H4 (cell line): Measurements from ENCODE around the gene SPOCK1. TPM values are rescaled to one million over a fixed set of nuclear protein-coding genes. Genes with fewer than 3 reads are reported as not detected.

ENCODE experiments used
- DNase-seq: peaks from one replicate; pipeline ENCODE4 v3.0.0-alpha.2; 2015; ENCODE audit warnings: low spot score
- total RNA-seq: library from RNA; depleted of rRNA; stranded (reverse); fragments of >200 nt; shearing (Covaris generic); gene quantifications from 2 replicates; pipeline ENCODE4 v1.2.3, GENCODE V29; 2014

SPOCK1 gene
- total RNA-seq, 1 experiment from 2014 or later, result 9.0 TPM

DNA sequence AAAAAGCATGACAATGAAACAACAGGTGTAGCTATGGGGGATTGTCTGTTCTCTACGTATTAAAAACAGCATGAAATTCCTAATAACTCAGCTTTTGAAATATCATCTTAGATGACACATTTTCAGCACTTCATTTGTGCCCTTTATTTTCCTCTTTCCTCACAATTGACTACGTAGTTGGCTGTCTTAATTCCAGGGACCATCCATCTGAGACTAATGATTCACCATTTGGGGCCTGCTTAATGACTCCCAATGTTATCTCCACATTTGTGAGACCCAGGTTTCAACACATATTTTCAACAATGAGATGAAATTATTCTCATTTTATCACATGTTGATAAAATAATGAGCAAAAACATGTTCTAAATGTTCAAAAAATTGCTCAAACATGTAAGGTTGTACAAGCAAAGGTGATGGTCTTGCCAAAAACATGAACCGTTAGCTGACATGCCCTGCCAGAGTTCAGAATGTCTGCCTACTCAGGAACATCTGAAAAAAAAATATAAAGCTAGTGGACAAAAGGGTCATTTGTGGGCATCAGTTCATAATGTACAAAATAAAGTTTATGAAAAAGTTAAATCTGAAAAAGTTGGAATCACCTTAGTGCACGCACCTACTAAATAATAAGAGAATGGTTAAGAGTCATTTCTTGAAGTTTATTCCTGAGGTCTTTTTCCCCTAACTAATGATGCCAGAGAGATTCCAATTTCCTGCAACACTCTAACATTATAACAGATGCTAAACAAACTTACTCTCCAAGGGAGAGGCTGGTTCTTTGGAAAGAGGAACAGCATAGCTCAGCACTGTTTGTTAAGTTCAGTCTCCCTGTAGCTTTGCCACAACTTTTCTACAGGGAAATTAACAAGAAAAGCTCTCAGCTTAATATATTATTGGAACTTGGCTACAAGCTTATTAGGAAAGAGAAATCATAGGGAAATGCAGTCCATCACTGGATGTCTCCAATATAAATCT is 275.5 kb downstream of the SPOCK1 start:
- DNase-seq, result no peak

DNA sequence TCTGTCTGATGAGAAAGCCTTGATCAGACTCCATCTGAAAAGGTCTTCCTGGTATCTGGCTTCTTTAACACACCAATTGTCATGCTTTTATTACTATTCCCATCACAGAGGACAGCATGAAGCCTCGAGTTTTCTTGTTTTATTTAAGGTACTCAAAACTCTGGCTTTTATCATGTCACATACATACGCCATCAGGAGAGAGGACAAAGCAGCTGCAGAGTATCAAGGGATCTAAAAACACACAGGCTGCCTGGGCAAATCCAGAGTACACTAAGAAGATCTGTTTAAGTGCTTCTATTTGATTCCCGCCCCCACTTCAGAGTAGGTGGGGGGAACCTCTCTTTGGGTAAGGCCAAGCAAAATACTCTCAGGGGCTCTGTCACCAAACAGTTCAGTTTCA is 277.2 kb downstream of the SPOCK1 start:
- DNase-seq, result no peak

DNA sequence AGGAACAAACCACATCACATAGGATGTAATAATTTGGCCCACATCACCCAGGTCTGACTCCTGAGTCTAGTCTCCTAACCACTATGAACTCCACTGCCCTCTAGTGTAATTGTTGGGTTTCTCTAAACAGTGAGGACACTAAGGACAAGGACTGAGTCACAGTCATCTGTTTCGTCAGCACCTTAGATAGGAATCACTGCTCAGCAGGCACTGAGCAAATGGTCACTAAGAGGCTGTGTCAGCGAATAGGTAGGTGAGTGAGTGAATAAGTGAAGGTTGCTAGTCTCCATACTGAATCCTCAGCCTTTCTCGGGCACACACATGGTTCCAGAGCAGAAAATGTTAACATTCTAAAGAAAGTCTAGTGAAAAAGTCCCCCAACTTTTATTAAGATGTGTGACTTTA is 278.6 kb downstream of the SPOCK1 start:
- DNase-seq, result peak; percentile 95

DNA sequence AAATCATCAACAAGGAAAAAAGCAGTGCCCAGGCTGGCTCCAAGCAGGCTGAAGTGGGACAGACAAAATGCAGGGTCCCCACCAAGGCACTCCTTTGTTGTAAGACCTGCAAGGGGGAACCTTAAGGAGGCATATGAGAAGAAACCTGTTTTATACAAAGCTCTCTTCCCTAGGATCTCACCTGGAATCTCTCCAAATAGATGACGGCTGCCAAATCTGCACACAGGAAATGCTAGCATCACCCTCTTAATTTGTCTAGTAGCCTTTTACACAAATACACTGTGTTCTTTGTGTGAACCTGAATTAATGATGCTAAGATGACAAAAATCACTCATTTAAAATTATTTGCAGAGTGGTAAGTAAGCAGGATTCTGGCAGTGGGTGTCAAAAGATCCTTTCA is 280.2 kb downstream of the SPOCK1 start:
- DNase-seq, result no peak

DNA sequence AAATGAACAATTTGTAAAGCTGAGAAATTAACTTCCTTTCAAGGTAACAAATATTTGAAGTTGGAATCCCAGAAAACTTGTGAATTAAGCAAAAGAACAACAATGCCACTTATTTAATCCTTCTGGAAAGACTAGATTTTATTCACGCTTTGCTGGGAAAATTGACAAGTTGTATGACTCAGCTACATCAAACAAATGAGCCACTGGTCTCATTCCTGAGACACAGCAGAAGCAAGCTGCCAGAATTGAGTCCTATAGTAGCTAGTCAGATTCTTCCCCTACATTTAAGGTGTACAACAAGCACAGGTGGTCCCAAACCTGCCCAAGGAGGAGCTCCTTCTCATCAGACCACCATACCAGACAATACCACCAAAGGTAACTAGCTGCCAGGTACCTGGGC is 280.7 kb downstream of the SPOCK1 start:
- peak; percentile 56 for DNase-seq

DNA sequence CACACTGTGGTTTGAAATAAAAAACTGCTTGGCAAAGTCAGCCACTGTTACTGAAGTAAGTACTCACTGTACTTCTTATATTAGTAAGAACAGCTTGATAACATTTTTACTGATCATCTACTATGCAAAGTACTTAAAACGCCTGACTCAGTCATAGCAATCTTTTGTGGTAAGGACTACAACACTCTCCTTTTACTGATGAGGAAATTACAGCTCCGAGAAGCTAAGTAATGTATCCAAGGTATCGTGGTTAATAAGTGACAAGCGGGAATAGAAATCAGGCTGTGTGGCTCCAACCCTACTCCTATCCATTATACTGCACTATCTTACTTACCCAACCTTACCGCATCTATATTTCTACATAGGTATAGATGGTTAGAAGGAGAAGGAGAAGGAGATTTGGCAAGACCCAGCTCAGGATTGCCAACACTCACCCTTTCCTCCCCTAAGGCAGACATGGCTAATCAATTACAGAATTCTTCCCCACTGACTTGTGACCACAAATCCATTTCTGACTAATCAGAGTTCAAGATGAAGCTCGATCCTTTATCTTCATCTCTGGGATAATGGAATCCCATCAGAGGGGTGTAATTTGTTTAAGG is 281.4 kb downstream of the SPOCK1 start:
- DNase-seq, result no peak

DNA sequence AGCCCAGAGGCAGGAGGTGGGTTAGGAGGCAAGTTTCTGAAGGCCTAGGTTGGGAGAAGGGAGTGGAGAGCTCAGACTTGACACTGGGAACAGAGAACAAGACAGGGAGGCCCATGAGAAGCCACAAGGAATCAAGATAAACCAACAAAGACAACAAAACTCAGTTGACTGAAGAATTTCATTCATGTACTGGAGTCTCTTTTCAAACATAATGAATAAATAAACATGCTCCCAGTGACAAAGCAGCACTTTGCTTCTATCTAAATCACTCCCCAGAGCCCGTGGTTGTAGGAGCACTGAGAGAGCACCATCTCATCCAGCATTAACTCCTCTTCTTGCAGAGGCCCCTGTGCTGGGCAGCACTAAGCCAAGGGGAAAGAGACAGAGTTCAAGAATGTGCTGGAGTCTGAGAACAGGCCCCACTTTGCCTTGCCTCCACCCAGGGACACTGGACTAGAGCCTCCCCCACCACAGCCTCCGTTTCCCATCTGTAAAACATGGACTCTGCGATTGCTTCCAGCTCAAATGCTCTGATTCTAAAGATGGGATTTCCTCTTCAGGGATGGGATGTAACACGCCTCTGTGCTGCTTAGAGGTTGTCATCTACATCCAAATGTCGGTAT is 282.0 kb downstream of the SPOCK1 start:
- no peak for DNase-seq

DNA sequence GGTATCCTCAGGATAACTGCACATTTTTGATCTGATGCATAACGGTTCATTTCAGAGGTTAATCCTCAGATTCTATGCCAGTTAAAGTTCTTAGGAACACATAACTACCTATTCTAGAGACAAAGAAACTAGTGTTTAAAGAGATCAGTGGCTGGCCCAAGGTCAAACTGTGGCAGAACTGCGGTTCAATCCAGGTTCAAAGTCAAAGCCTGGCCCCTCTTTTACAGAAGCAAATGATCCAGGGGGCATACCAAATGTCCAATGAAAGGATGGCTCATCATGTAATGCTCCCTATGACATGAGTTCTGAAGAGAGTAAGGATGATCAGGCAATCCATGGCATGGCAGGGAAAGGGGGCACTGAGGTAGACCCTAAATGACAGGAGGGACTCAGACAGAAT is 283.3 kb downstream of the SPOCK1 start:
- DNase-seq, result no peak

DNA sequence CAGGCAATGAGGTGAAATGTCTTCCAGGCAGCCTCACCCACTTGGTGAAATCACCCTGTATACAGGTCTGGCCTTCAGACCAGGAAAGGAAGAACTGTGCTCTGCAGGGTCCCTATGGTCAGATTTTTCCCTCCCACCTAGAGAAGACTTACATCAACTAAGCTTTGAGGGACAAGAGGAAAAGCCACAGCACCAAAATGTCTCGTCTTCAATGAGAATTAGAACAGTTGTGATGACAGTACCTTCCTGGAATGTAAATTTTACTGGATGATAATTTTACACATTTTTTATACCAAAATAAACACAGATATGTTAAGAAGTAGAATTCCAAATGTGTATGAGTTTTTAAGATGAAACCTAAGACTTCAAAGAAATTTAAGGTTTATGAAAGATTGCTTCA is 283.9 kb downstream of the SPOCK1 start:
- DNase-seq, result no peak

DNA sequence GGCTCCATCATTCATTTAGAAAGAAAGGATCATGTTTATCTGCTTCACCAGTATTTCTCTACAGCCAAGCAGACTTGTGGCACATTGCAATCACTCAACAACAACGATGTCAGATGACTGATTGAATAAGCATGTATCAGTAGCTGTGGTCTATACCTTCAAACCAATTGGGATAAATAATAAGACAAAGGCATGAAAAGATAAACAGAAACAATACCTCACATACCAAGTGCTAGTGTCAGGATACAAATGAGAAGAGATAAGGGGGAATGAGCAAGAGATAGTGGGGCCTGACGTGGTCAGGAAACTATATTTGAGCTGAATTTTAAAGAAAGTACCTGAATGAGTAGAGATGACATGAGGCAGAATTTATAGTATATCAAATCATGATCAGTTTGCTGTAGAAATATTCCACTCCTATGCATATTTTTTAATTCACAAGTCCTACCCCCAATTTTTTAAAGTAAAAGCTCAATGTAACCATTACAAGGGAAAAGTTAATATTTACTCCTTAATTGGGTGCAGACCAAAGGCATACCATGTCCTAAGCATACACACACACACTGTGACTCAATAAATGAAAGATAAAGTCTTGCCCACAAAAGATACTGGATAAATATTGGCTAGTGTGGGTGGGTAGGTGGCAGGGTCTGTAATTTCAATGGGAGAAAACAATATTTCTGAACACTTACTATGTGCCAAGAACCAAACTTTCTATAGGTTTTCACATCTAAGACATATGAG is 284.5 kb downstream of the SPOCK1 start:
- no peak for DNase-seq

DNA sequence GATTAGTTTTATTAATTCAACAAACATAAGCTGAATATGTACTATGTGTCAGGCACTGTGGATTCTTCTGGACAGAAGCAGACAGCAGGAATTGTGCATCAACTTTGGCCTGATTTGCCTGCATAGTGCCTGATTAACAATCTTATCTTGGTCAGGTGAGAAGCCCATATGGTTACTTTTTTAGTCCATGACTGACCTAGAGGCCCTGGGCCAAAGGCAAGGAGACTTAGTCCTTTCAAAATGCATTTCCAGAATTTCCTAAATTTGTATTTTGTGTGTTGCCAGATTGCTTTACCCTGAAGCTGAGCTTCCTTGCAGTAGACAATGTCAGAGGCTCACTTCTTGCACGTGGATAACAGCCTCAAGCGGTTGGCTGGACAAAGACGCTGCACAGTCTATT is 286.7 kb downstream of the SPOCK1 start:
- no peak for DNase-seq

DNA sequence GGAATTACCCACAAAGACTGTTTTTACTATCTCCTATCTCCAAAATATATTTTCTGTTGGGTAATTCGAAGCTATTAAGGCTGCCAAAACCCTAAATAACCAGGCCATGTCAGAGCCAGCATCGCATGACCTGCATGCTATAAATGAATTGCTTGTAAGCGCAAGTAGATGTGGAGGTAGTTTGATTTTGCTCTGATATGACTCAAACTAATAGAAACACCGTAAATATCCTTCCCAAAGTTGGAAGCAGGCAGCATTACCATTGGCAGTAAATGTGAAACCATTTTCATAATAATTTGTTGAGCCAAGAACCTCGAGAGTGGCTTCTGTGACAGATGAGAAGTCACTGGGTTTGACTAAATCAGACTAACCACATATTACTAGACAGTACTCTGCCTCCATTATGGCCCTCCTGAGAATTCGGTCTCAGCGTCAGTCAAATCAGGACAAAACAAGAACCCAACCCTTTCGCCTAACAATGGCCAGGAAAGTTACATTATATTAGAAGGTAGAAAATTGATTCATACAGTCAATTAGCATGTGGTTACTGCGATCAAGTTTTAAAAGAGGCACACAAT is 289.8 kb downstream of the SPOCK1 start:
- no peak for DNase-seq

DNA sequence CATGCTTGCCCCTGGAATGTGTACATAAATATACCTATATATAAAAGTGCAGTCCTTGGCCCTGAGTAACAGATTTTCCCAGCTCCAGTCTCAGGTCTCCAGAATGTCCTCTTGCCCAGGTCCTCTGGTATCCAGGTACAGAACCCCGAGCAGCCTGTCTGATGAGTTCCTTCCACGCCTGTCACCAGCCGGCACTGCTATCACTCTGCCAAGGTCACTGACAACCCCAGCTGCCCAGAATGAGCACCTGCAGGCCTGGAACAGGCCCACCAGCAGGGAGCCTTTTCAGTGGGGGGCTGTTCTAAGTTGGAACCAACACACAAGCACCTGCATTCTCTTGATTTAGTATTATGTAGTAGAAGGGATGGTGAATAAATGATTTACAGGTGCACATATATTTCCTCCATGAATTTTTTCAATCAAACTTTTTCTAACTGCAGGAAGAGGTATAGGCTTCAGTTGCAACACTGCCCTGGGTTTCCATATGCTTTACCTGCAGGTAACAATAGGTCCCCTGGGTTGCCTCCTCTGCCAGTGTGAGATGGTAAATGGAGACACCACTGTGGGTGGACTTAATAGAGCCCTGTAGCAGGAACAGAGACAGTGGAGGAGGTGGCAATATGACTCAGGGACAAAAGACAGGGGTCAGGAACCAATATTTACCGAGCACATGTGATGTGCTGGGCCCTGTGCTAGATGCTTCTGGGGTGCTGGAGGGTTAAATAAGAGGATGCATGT is 291.9 kb downstream of the SPOCK1 start:
- no peak for DNase-seq

DNA sequence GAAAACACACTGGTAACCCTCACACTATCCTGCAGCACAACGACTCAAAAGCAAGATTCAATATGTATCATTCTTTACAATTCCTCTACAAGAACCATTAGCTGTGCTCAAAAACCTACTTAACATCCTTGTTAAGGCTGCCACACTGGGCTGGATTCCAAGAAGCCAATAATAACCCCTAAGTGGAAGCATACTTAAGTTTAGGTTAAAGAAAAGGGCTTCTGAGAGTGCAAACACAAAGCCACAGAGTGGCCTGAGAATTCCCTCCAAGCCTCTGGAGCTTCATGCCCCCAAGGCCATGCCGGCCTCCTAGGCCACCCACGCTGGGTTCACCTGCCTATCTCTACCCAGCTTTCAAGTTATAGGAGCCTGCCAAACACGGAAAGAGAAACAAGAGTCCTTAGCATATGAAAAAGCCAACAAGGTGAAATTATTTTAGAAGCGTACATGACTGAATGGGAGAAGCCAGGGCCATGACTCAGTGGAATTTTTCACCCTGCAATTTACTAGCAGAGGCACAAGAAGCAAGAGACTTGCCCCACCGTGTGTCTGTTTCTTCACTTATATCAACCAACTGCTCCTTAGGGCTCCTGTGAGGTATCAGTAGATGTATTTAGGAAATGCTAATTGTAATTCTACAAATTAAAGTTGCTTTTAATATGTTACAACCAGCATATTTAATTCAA is 293.0 kb downstream of the SPOCK1 start:
- DNase-seq, result peak; percentile 73

DNA sequence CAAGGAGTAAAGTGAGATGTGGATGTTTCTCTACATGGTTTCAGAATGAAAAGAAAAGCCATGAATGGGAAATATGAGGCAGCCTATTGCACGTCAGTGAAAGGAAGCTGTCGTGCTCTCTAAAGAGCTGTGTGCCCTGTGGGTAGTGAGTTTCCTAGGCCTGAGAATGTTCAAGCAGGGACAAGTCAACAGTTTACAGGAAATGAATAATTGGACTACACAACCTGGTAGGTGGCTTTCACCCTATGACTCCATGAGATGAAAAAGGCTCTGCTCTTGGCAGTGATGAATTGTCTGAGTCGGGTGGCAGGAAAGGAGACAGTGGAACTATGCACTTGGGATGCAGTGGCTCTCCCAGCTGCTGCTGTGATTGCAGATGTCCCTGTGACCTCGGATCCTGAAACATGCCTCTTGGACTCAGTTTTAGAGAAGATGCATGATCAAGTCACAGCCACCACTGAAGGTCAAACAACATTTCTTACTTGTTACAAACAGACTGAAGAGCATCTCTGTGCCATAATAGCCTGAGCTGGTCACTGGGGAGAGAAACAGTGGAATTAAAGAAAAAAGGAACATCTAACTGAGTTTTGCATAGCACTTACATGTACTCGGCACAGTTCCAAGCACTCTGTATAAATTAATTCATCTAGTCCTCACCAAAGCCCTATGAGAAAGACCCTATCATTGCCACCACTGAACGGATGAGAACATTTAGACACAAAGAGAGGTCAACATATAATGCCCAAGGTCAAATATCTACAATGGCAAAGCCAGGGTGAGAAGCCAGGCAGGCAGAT is 293.7 kb downstream of the SPOCK1 start:
- no peak for DNase-seq

DNA sequence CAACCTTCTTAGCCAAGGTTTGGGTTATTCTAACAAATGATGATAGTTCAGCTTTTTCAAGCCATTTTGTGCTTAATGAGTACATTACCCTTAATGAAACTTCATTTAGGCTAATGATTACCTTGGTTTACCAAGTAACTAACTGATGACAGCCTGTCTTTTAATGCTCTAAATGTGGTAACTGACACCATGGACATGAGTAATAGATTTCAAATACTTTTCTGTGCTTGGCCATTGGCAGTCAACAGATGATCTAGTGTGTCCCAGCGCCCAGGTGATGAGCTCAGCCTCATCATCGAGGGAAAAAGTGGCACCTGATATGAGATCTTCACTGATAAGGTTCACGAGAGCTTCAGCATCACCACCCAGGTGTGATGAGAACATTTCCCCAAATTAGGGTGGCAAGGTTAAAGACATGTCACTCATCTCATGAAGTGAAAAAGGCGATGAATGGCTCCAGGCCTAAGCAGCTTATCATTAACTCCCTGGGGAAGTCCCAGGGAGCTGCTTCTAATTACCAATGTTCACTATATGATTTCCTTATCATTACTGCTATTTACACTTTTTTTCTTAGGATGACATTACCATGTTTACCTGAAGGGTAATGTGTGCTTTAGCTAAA is 296.0 kb downstream of the SPOCK1 start:
- DNase-seq, result no peak

DNA sequence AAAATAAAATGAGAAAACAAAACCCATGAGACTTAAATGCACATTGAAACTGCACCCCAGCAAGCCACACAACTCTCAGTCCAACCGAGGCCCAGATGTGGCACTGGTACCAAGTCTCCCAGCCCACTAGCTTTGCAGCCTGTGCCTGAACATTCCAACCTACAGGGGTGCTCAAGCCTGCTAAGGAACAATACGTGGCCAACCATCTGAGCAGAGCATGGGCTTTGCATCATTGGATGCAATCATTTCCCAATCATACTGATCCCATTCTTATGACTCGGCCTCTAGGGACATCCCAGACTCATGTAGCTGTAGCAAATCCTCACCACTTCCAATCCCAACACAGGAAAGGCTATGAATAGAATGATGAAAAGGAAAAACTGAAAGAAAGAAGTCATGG is 297.2 kb downstream of the SPOCK1 start:
- peak; percentile 42 for DNase-seq

DNA sequence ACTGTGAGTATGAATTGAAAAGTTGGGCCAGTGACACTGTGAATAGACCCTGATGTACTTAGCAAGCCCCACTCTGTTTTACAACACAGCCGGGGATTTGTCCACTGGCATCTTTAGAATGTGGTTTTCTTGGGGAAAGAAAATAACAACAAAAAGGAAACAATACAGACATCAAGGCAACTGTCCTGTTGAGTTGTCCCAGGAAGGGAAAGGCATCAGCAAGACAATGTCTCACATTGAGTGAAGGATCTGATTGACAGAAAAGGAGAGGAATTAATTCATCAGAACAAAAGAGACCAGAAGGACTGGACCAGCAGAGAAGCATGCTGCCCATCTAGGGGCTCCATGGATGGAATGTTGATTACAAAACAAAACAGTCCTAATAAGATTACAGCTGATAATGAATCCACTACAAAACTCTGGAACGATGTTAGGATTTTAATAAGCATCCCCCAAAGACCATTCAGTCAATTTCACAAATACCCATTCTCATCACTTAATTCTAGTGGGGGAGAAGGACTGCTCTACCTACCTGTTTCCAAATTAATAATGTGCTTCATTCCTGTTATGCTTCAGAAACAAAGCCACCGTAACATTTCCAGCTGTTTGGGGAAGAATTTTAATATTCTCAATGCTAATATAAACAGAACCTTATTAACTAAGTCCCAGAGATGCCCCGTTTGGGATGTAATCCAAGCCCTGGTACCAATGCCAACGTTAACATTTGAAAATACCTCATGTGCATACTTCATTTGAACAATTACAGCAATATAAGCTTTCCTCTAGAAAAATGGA is 298.0 kb downstream of the SPOCK1 start:
- DNase-seq, result no peak
